Measurements from ENCODE around the gene ADPRHL1.
"Not testable (repeated sequence)": the region's sequence is repeated elsewhere in the genome, so short reads cannot be mapped to it uniquely, and the experiment has no call there.

ADPRHL1 gene

GRCh38 chr13:113477724-113478123 is 24.4 kb upstream of the ADPRHL1 start:
- DNase-seq, result no peak

- no peak for DNase-seq
Measured at GRCh38 chr13:113476811-113477210, 23.5 kb upstream of the ADPRHL1 start.

GRCh38 chr13:113475911-113476310 is 22.6 kb upstream of the ADPRHL1 start:
- DNase-seq, result no peak

- no peak for DNase-seq
Measured at GRCh38 chr13:113475280-113475679, 22.0 kb upstream of the ADPRHL1 start.

GRCh38 chr13:113474179-113474578 is 20.9 kb upstream of the ADPRHL1 start:
- peak; percentile 80 for DNase-seq

- DNase-seq, result no peak
Measured at GRCh38 chr13:113472355-113473025, 19.2 kb upstream of the ADPRHL1 start.

GRCh38 chr13:113471844-113472243 is 18.6 kb upstream of the ADPRHL1 start:
- no peak for DNase-seq

GRCh38 chr13:113470635-113471163 is 17.4 kb upstream of the ADPRHL1 start:
- not testable (repeated sequence) for DNase-seq

- DNase-seq, result no peak
Measured at GRCh38 chr13:113470073-113470472, 16.8 kb upstream of the ADPRHL1 start.

GRCh38 chr13:113469582-113469981 is 16.3 kb upstream of the ADPRHL1 start:
- no peak for DNase-seq

GRCh38 chr13:113468472-113469201 is 15.3 kb upstream of the ADPRHL1 start:
- no peak for DNase-seq

GRCh38 chr13:113468029-113468428 is 14.7 kb upstream of the ADPRHL1 start:
- DNase-seq, result no peak

- DNase-seq, result no peak
Measured at GRCh38 chr13:113466383-113466782, 13.1 kb upstream of the ADPRHL1 start.

- no peak for DNase-seq
Measured at GRCh38 chr13:113465300-113465699, 12.0 kb upstream of the ADPRHL1 start.

- DNase-seq, result no peak
Measured at GRCh38 chr13:113464476-113464875, 11.2 kb upstream of the ADPRHL1 start.

- DNase-seq, result no peak
Measured at GRCh38 chr13:113461022-113461751, 7.9 kb upstream of the ADPRHL1 start.

- no peak for DNase-seq
Measured at GRCh38 chr13:113460599-113460998, 7.3 kb upstream of the ADPRHL1 start.

GRCh38 chr13:113460064-113460555 is 6.8 kb upstream of the ADPRHL1 start:
- no peak for DNase-seq

GRCh38 chr13:113458253-113459065 is 5.2 kb upstream of the ADPRHL1 start:
- DNase-seq, result no peak

- DNase-seq, result no peak
Measured at GRCh38 chr13:113457510-113457909, 4.2 kb upstream of the ADPRHL1 start.

GRCh38 chr13:113456116-113456702 is 2.9 kb upstream of the ADPRHL1 start:
- no peak for DNase-seq

- no peak for DNase-seq
Measured at GRCh38 chr13:113455384-113455783, 2.1 kb upstream of the ADPRHL1 start.

Measured in inflammatory macrophage treated with lipopolysaccharide for 4 hours (primary cell).